Thoracic aorta (tissue), 2 donors: Measurements from ENCODE around the gene MAML3. TPM values are rescaled to one million over a fixed set of nuclear protein-coding genes. Genes with fewer than 3 reads are reported as not detected.
"Not testable (repeated sequence)": the region's sequence is repeated elsewhere in the genome, so short reads cannot be mapped to it uniquely, and the experiment has no call there.

Source experiments
- ATAC-seq: fragments of 150-250 bp; one replicate; pipeline ENCODE4 v1.8.0; 2017; ENCODE audit warnings: low read depth; ENCODE audit not compliant: insufficient number of reproducible peaks, low FRiP score
- DNase-seq: peaks from one replicate; pipeline ENCODE4 v3.0.0-alpha.2; 2020; ENCODE audit warnings: low spot score
- H3K27ac ChIP-seq, 2 donors: fragments of 200-600 bp; sonication (generic); 1 replicate in 1 of 2; 2 replicates in 1 of 2; pipeline ENCODE4 v1.5.1; 2016; ENCODE audit warnings: mild to moderate bottlenecking in 2 of 2, moderate library complexity in 2 of 2
- H3K27me3 ChIP-seq: fragments of 200-600 bp; sonication (generic); replicated peaks from 2 replicates; pipeline ENCODE4 v1.6.0; 2016; ENCODE audit warnings: mild to moderate bottlenecking; ENCODE audit not compliant: insufficient read depth
- H3K36me3 ChIP-seq: fragments of 200-600 bp; sonication (generic); one replicate; pipeline ENCODE4 v1.5.1; 2016
- H3K4me1 ChIP-seq, 2 donors: fragments of 200-600 bp; sonication (generic); 1 replicate in 1 of 2; 2 replicates in 1 of 2; pipeline versions ENCODE4 v1.5.1 to v1.6.0; 2016; ENCODE audit warnings: low read depth in 2 of 2, mild to moderate bottlenecking in 1 of 2; ENCODE audit not compliant: control insufficient read depth in 1 of 2
- H3K4me3 ChIP-seq: fragments of 200-600 bp; sonication (generic); 2 replicates; pipeline ENCODE4 v1.5.1; 2016; ENCODE audit warnings: mild to moderate bottlenecking
- H3K9me3 ChIP-seq: fragments of 200-600 bp; sonication (generic); 2 replicates; pipeline ENCODE4 v1.5.1; 2016
- total RNA-seq, 2 donors: library from RNA; depleted of rRNA; stranded (reverse); fragments of >200 nt; gene quantifications; one replicate each; pipeline versions ENCODE4 v1.1.0 to v1.2.3, GENCODE V29; 2016
- TF ChIP-seq, protein P1 (sequence below): fragments of 200-600 bp; sonication (generic); IDR thresholded peaks from one replicate; pipeline ENCODE4 v1.5.1; 2019; ENCODE audit warnings: antibody characterized with exemption

The MAML3 gene
- total RNA-seq, 2 donors from 2014 or later, result 7.3 to 14.1 TPM

DNA sequence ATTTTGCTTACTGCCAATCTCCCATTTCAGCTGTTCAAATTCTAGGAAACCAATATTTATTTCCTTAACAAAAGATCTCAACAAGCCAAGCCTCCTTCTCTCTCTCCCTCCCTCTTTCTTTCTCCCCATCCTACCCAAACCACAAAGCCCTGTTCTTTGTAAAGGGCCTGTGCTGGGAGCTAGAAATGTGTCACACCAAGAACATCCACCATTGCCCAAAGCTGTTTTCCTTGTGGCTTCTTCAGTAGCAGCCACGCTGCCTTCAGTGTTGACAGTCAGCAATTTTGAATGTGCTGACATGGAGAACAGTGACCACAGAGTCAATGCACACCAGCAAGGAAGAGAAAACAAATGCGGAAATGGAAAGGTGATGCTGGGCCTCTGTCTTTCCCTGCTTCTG lies 203.0 kb downstream of the MAML3 start:
- DNase-seq (no peak), ATAC-seq (no peak)
- Histone ChIP-seq H3K36me3 (no peaks in the 10 kb centered on the region), H3K4me1 (peaks cover 5 to 17% of the 10 kb centered on the region in 2 donors), H3K27me3 (no peaks in the 10 kb centered on the region), H3K27ac (no peak overlapping the region), H3K4me3 (no peak overlapping the region), H3K9me3 (no peaks in the 10 kb centered on the region)
- TF ChIP-seq, protein P1, sequence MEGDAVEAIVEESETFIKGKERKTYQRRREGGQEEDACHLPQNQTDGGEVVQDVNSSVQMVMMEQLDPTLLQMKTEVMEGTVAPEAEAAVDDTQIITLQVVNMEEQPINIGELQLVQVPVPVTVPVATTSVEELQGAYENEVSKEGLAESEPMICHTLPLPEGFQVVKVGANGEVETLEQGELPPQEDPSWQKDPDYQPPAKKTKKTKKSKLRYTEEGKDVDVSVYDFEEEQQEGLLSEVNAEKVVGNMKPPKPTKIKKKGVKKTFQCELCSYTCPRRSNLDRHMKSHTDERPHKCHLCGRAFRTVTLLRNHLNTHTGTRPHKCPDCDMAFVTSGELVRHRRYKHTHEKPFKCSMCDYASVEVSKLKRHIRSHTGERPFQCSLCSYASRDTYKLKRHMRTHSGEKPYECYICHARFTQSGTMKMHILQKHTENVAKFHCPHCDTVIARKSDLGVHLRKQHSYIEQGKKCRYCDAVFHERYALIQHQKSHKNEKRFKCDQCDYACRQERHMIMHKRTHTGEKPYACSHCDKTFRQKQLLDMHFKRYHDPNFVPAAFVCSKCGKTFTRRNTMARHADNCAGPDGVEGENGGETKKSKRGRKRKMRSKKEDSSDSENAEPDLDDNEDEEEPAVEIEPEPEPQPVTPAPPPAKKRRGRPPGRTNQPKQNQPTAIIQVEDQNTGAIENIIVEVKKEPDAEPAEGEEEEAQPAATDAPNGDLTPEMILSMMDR, result no peak

DNA sequence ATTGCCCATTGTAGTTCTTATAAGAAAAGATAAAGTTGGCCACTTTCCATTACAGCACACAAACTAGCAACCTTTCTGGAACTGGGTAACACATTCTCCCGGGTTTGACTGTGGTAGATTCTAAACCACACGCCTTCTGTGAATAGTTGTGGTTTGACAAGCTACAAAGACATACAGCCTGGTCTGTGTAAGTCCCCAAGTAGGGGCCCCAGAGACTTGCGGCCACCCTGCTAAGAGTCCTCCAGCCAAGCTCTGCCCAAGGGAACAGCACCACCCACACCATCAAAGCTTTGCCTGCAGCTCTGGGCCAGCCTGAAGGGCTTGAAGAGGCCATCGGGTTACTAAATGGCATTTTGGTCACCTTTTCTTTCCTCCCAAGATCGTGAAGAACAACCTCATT lies 203.4 kb downstream of the MAML3 start:
- TF ChIP-seq, protein P1, result no peak
- no peak overlapping the region for H3K27ac ChIP-seq
- ATAC-seq, result no peak

DNA sequence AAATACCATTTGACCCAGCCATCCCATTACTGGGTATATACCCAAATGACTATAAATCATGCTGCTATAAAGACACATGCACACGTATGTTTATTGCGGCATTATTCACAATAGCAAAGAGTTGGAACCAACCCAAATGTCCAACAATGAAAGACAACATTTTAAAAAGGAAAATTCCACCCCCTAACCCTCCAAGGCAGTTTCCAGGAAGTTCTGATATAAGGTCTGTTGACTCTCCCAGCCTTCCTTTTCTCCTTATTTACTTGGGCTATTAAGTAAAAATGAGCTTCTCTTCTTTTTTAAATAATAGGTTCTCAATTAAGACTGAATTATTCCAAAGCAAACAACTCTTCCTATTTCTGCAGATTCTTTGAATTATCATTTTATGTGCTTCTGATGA lies 209.1 kb downstream of the MAML3 start:
- ATAC-seq, H3K9me3 ChIP-seq, H3K36me3 ChIP-seq, H3K27ac ChIP-seq, H3K4me3 ChIP-seq, DNase-seq, H3K27me3 ChIP-seq, H3K4me1 ChIP-seq: not testable (repeated sequence)

More for the DNA sequence above, 203.4 kb downstream of the MAML3 start:
- no peaks in the 10 kb centered on the region for H3K36me3 ChIP-seq
- H3K27me3 ChIP-seq, result no peaks in the 10 kb centered on the region
- peaks cover 2 to 12% of the 10 kb centered on the region in 2 donors for H3K4me1 ChIP-seq
- H3K4me3 ChIP-seq, result no peak overlapping the region
- no peak for DNase-seq
- no peaks in the 10 kb centered on the region for H3K9me3 ChIP-seq

DNA sequence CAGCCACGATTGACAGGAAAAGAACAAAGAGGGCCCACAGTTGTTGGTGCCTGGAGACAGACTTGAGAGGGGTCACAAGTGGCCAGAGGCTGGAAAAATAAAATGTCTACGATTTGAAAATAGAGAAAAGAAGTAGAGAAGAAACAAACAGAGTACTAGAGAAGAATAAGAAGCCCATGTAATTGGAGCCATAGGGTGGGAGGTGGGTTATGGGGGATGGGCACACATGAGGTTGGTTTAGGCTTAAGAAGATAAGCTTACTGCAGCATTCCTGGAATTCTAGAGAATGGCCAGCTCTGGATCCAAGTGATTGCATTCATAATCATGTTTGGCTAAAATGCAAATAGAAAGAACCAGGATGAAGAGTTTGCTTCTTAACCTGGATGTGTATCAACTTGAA lies 210.7 kb downstream of the MAML3 start:
- H3K9me3 ChIP-seq, result no peaks in the 10 kb centered on the region
- TF ChIP-seq, protein P1, result no peak
- no peaks in the 10 kb centered on the region for H3K27me3 ChIP-seq
- no peaks in the 10 kb centered on the region for H3K36me3 ChIP-seq
- DNase-seq, result no peak
- peaks cover 2 to 8% of the 10 kb centered on the region in 2 donors for H3K4me1 ChIP-seq
- no peak for ATAC-seq
- no peak overlapping the region for H3K27ac ChIP-seq
- no peak overlapping the region for H3K4me3 ChIP-seq

DNA sequence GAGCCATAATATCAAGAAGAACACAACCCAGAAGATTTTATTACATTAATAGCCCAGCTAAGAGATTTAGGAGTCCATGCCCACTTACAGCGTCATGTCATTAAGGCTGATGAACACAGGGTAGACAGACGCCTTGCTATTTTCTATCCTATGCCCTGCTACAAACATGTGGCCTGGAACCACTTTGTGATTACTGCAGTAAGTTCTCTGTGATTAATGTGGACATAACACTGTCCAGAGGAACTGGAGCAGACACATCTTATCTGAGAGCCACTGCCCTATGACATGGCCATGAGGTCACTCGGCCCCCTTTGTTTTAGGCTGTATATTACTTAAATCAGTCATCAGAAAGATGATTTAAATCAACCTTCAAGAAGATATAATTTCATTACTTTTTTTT lies 211.7 kb downstream of the MAML3 start:
- no peaks in the 10 kb centered on the region for H3K27me3 ChIP-seq
- ATAC-seq, result no peak
- TF ChIP-seq, protein P1, result no peak

DNA sequence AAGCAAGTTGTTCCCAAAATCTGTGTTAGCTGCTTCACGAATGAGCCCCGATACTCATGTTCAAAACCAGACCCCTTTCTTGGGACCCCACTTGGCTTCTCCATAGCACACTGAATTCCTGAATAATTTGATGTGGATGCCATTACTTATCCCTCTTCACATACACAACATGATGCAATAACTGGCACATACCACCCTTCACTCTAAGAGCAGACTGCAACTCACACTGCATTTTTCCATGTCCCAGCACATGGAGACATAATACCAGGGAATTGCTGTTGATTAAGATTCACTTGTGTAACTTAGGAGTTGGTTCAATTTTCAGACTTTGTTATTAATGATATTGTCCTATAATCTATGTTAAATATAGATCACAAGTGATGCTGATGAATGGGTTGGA lies 213.4 kb downstream of the MAML3 start:
- H3K27ac ChIP-seq, result no peak overlapping the region

More for the DNA sequence above, 211.7 kb downstream of the MAML3 start:
- no peak for DNase-seq
- Histone ChIP-seq H3K27ac (no peak overlapping the region), H3K4me3 (no peak overlapping the region), H3K36me3 (no peaks in the 10 kb centered on the region), H3K4me1 (peaks cover 2% of the 10 kb centered on the region in 2 donors), H3K9me3 (no peaks in the 10 kb centered on the region)

More for the DNA sequence above, 213.4 kb downstream of the MAML3 start:
- Histone ChIP-seq H3K9me3 (no peaks in the 10 kb centered on the region), H3K36me3 (no peaks in the 10 kb centered on the region), H3K4me3 (no peak overlapping the region), H3K4me1 (no peaks in the 10 kb centered on the region), H3K27me3 (no peaks in the 10 kb centered on the region)
- TF ChIP-seq, protein P1, result no peak
- DNase-seq (no peak), ATAC-seq (no peak)
